SK-N-SH (cell line): Measurements from ENCODE around the gene HSPB1. TPM values are rescaled to one million over a fixed set of nuclear protein-coding genes. Genes with fewer than 3 reads are reported as not detected.

Experiments used
- CTCF ChIA-PET: fragments of 300-600, 350-600 bp; formaldehyde crosslinking; extraction: SDS; loops from one replicate; lab custom pipeline; 2021; lab: Yijun Ruan, JAX
- POLR2A ChIA-PET: fragments of 350-600 bp; sonication (Branson Sonifier 250); formaldehyde crosslinking; extraction: SDS; loops from one replicate; lab custom pipeline; 2020; ENCODE audit warnings: antibody characterized with exemption, inconsistent platforms; lab: Yijun Ruan, JAX
- DNase-seq: peaks from one replicate; pipeline ENCODE4 v3.0.0; 2012
- H2AFZ ChIP-seq: fragments of 200-600 bp; sonication (generic); 2 replicates; pipeline ENCODE4 v1.8.1; 2016; ENCODE audit warnings: antibody characterized with exemption, mild to moderate bottlenecking, low read depth
- H3F3A ChIP-seq: fragments of 200-600 bp; sonication (generic); replicated peaks from 2 replicates; pipeline ENCODE3; 2016; ENCODE audit warnings: antibody characterized with exemption, mild to moderate bottlenecking; ENCODE audit not compliant: insufficient read depth
- H3K27ac ChIP-seq, 2 experiments: fragments of 200-500 bp in 1 of 2; fragments of 200-600 bp in 1 of 2; sonication (Bioruptor generic) in 1 of 2; sonication (generic), shearing (Covaris generic) in 1 of 2; 2 replicates each; pipeline versions ENCODE4 v1.5.1 to v1.6.1; 2014 to 2016; ENCODE audit warnings: low read depth in 2 of 2, inconsistent platforms in 1 of 2, low read length in 1 of 2, mild to moderate bottlenecking in 1 of 2, mixed read lengths in 1 of 2
- H3K27me3 ChIP-seq: fragments of 200-600 bp; sonication (generic), shearing (Covaris generic); 2 replicates; pipeline ENCODE4 v1.6.1; 2016; ENCODE audit warnings: mixed run types; ENCODE audit not compliant: insufficient read depth
- H3K36me3 ChIP-seq, 2 experiments: fragments of 200-500 bp in 1 of 2; fragments of 200-600 bp in 1 of 2; sonication (Bioruptor generic) in 1 of 2; sonication (generic) in 1 of 2; replicated peaks in 1 of 2; 2 replicates each; pipeline versions ENCODE3 to v1.5.1; 2014 to 2016; ENCODE audit warnings: low read length in 1 of 2, mild to moderate bottlenecking in 1 of 2; ENCODE audit not compliant: insufficient read depth in 2 of 2, control insufficient read depth in 1 of 2
- H3K4me1 ChIP-seq, 2 experiments: fragments of 200-500 bp in 1 of 2; fragments of 200-600 bp in 1 of 2; sonication (Bioruptor generic) in 1 of 2; sonication (generic), shearing (Covaris generic) in 1 of 2; 2 replicates each; pipeline versions ENCODE4 v1.5.1 to v1.6.1; 2014 to 2016; ENCODE audit warnings: low read depth in 1 of 2, low read length in 1 of 2, mixed run types in 1 of 2; ENCODE audit not compliant: insufficient read depth in 2 of 2, control insufficient read depth in 1 of 2
- H3K4me2 ChIP-seq: fragments of 200-600 bp; sonication (generic), shearing (Covaris generic); 2 replicates; pipeline ENCODE4 v1.6.1; 2017; ENCODE audit warnings: mixed run types
- H3K4me3 ChIP-seq, 2 experiments: fragments of 200-500 bp in 1 of 2; fragments of 200-600 bp in 1 of 2; sonication (Bioruptor generic) in 1 of 2; sonication (generic), shearing (Covaris generic) in 1 of 2; 2 replicates each; pipeline versions ENCODE4 v1.5.1 to v1.8.1; 2014 to 2016; ENCODE audit warnings: low read depth in 2 of 2, inconsistent platforms in 1 of 2, low read length in 1 of 2, mild to moderate bottlenecking in 1 of 2, mixed read lengths in 1 of 2, moderate library complexity in 1 of 2
- H3K79me2 ChIP-seq: fragments of 200-600 bp; sonication (generic); 2 replicates; pipeline ENCODE4 v1.8.1; 2017; ENCODE audit warnings: mild to moderate bottlenecking; ENCODE audit not compliant: insufficient read depth
- H3K9ac ChIP-seq: fragments of 200-600 bp; sonication (generic); 2 replicates; pipeline ENCODE4 v1.6.1; 2017; ENCODE audit warnings: mixed run types
- H3K9me2 ChIP-seq: fragments of 200-600 bp; sonication (generic); 2 replicates; pipeline ENCODE4 v1.6.1; 2017; ENCODE audit warnings: mixed run types
- H3K9me3 ChIP-seq: fragments of 200-600 bp; sonication (generic); 2 replicates; pipeline ENCODE4 v1.6.1; 2017; ENCODE audit warnings: mixed run types, mild to moderate bottlenecking, moderate library complexity
- H4K20me1 ChIP-seq: fragments of 200-600 bp; sonication (generic); 2 replicates; pipeline ENCODE4 v1.6.1; 2017; ENCODE audit warnings: mild to moderate bottlenecking, mixed run types; ENCODE audit not compliant: insufficient read depth
- ELF1 ChIP-seq: IDR thresholded peaks from 2 replicates; pipeline ENCODE4 v1.4.0; 2012
- EP300 ChIP-seq, 2 experiments: IDR thresholded peaks; 2 replicates each; pipeline versions ENCODE4 v1.4.0 to v1.6.1; 2012; ENCODE audit warnings: borderline replicate concordance in 1 of 2, low read depth in 1 of 2, low read length in 1 of 2
- EZH2phosphoT487 ChIP-seq: fragments of 200-600 bp; sonication (generic); IDR thresholded peaks from 2 replicates; pipeline ENCODE4 v1.6.1; 2017; ENCODE audit warnings: low read depth, mixed run types, mild to moderate bottlenecking, antibody characterized with exemption, moderate library complexity, borderline replicate concordance
- FOSL2 ChIP-seq: IDR thresholded peaks from 2 replicates; pipeline ENCODE4 v1.4.0; 2012; ENCODE audit warnings: low read depth, mild to moderate bottlenecking, moderate library complexity, borderline replicate concordance
- GABPA ChIP-seq: IDR thresholded peaks from 2 replicates; pipeline ENCODE4 v1.4.0; 2012; ENCODE audit warnings: low read depth, mild to moderate bottlenecking
- JUND ChIP-seq: IDR thresholded peaks from 2 replicates; pipeline ENCODE4 v1.4.0; 2012
- MEF2A ChIP-seq: IDR thresholded peaks from 2 replicates; pipeline ENCODE4 v1.4.0; 2012; ENCODE audit warnings: low read depth, borderline replicate concordance
- MXI1 ChIP-seq: IDR thresholded peaks from 2 replicates; pipeline ENCODE4 v1.6.1; 2012; ENCODE audit warnings: mild to moderate bottlenecking, low read depth, low read length, improper control_type of control experiment
- NFIC ChIP-seq: IDR thresholded peaks from 2 replicates; pipeline ENCODE4 v1.4.0; 2012; ENCODE audit warnings: borderline replicate concordance
- RAD21 ChIP-seq: IDR thresholded peaks from 2 replicates; pipeline ENCODE4 v1.6.1; 2012; ENCODE audit warnings: mild to moderate bottlenecking, low read length
- RCOR1 ChIP-seq: fragments of 150-350 bp; IDR thresholded peaks from 2 replicates; pipeline ENCODE4 v1.6.1; 2017; ENCODE audit warnings: antibody characterized with exemption, low read length
- RXRA ChIP-seq: IDR thresholded peaks from 2 replicates; pipeline ENCODE4 v1.4.0; 2012; ENCODE audit warnings: low read depth, mild to moderate bottlenecking, borderline replicate concordance
- SIN3A ChIP-seq: IDR thresholded peaks from 2 replicates; pipeline ENCODE4 v1.6.1; 2012; ENCODE audit warnings: low read depth, mild to moderate bottlenecking, low read length, moderate library complexity, borderline replicate concordance
- SMC3 ChIP-seq: IDR thresholded peaks from 2 replicates; pipeline ENCODE4 v1.6.1; 2012; ENCODE audit warnings: low read depth, low read length, improper control_type of control experiment
- TAF1 ChIP-seq: IDR thresholded peaks from 2 replicates; pipeline ENCODE4 v1.6.1; 2012; ENCODE audit warnings: low read depth, mild to moderate bottlenecking, low read length, moderate library complexity, borderline replicate concordance
- TEAD4 ChIP-seq: IDR thresholded peaks from 2 replicates; pipeline ENCODE4 v1.4.0; 2012; ENCODE audit warnings: mild to moderate bottlenecking, borderline replicate concordance; ENCODE audit not compliant: insufficient read depth
- USF2 ChIP-seq: fragments of 150-350 bp; IDR thresholded peaks from 2 replicates; pipeline ENCODE4 v1.6.1; 2017; ENCODE audit warnings: antibody characterized with exemption, low read length, low read depth, borderline replicate concordance
- WGBS: methylation state at CpG from one replicate; pipeline ENCODE4 v1.1.6; 2017; ENCODE audit warnings: low lambda C conversion rate; 5-methylcytosine and 5-hydroxymethylcytosine counted together
- polyA plus RNA-seq, 3 experiments: library from polyadenylated mRNA; depleted of rRNA; stranded (reverse); fragments of >200 nt; gene quantifications; 2 replicates each; pipeline ENCODE4 v1.2.3, GENCODE V29; 2012
- TF ChIP-seq, protein P1 (sequence below): fragments of 150-350 bp; IDR thresholded peaks from 2 replicates; pipeline ENCODE4 v1.6.1; 2016; ENCODE audit warnings: mild to moderate bottlenecking, low read depth, low read length
- TF ChIP-seq, protein P2 (sequence below): IDR thresholded peaks from 2 replicates; pipeline ENCODE4 v1.4.0; 2012; ENCODE audit warnings: low read depth
- TF ChIP-seq, protein P3 (sequence below): fragments of 200-600 bp; sonication (generic); IDR thresholded peaks from 2 replicates; pipeline ENCODE4 v1.6.1; 2017; ENCODE audit warnings: antibody characterized with exemption, mild to moderate bottlenecking, moderate library complexity

The HSPB1 gene
- polyA plus RNA-seq, 1 of the 3 experiments (the other 2 are of a cell fraction) = 824 TPM

DNA sequence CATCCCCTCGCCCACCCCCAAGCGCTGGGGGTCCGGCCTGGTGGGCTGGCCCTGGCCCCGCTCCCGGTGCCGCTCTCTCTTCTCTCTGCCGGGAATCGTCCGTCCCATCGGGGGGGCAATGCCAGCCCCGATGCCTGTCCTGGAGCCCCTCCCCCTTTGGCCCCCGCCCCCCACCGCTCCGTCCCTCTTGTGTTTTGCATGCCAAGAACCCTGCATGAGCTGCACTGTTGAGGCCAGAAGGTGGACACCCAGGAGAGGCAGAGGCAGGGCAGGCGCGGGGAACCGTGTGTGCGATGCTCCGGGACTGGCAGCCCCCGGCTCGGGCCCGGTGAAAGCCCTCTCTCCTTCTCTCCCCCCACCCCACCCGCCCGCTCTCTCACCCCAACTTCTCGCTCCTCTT, 22.1 kb upstream of the HSPB1 start:
- Histone ChIP-seq H3K4me1 (peaks cover 3 to 8% of the 10 kb centered on the region in 2 experiments; a peak in 2 of 4 replicates), H3K36me3 (no peaks in the 10 kb centered on the region), H3K4me3 (no peak overlapping the region), H3K27me3 (no peaks in the 10 kb centered on the region), H3F3A (peaks cover 5% of the 10 kb centered on the region), H3K9ac (no peak overlapping the region), H3K9me2 (no peaks in the 10 kb centered on the region), H3K4me2 (peak overlapping the region; percentile 83; the same call in 1 of the 2 replicates), H3K27ac (no peak overlapping the region), H2AFZ (no peak overlapping the region), H3K79me2 (no peaks in the 10 kb centered on the region), H4K20me1 (no peaks in the 10 kb centered on the region), H3K9me3 (no peaks in the 10 kb centered on the region)
- TF ChIP-seq TAF1 = no peak
- peak; percentile 18; the same call in 1 of the 2 replicates for TF ChIP-seq RAD21
- ChIA-PET CTCF (interaction anchor here (5.1 to 31.3 kb wide), 2 partner anchors 34 to 102 kb away, joined by 35 to 774 read pairs; no protein-coding TSS in a partner anchor), POLR2A (interaction anchor here (1.0 kb wide), 1 partner anchor 9 kb away, joined by 3 read pairs; no protein-coding TSS in a partner anchor)
- DNase-seq = peak; percentile 91
- 31% methylated on average over 24 of the region's 25 CpGs for WGBS

DNA sequence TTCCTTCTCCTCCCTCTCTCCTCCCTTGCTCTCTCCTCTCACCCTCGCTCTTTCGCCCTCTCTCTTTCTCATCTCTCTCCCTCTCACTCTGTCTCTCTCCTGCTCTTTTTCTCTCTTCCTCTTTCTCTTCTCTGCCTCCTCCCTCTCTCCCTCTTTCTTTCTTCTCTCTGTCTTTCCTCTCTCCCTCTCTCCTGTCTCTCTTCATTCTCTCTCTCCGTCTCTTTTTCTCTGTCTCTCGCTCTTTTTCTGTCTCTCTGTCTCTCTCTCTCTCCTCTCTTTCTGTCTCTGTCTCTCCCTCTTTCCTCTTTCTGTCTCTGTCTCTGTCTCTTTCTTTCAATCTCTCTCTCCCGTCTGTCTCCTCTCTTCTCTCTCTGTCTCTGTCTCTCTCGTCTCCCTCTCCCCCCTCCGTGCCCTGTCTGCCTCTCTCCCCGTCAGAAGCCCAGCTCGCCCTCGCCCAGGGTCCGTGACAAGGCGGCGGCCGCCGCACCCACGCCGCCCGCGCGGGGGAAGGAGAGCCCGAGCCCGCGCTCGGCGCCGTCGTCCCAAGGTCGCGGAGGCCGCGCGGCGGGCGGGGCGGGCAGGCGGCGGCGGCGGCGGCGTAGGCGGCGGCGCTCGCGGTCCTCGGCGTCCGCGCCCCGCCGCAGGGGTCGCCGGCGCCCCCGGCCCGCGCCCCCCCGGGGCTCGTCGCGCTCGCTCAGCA, 21.3 kb upstream of the HSPB1 start:
- ChIA-PET POLR2A (no interaction called here), CTCF (interaction anchor here (2.2 to 31.3 kb wide), 6 partner anchors 11 to 103 kb away, joined by 11 to 774 read pairs (median 24); partner anchors contain the start of gene SRRM3)
- H3K79me2 ChIP-seq = no peaks in the 10 kb centered on the region
- H3K27ac ChIP-seq = no peak overlapping the region
- H3K4me3 ChIP-seq = peak overlapping the region; percentile 41 to 68
- H3K27me3 ChIP-seq = no peaks in the 10 kb centered on the region
- no peaks in the 10 kb centered on the region for H4K20me1 ChIP-seq
- no peaks in the 10 kb centered on the region for H3K9me2 ChIP-seq
- H3K4me2 ChIP-seq = peak overlapping the region; percentile 83
- H3K36me3 ChIP-seq = no peaks in the 10 kb centered on the region
- DNase-seq = peak; percentile 83
- H3F3A ChIP-seq = peaks cover 5% of the 10 kb centered on the region
- no peaks in the 10 kb centered on the region for H3K9me3 ChIP-seq
- TF ChIP-seq, protein P1, sequence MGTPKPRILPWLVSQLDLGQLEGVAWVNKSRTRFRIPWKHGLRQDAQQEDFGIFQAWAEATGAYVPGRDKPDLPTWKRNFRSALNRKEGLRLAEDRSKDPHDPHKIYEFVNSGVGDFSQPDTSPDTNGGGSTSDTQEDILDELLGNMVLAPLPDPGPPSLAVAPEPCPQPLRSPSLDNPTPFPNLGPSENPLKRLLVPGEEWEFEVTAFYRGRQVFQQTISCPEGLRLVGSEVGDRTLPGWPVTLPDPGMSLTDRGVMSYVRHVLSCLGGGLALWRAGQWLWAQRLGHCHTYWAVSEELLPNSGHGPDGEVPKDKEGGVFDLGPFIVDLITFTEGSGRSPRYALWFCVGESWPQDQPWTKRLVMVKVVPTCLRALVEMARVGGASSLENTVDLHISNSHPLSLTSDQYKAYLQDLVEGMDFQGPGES = no peak
- TF ChIP-seq RCOR1 = no peak
- TF ChIP-seq MEF2A = no peak
- TF ChIP-seq FOSL2 = no peak
- TF ChIP-seq EP300 (IDR thresholded peaks at IDR 0.05; ENCODE audit: borderline replicate concordance in 1 of 2, low read depth in 1 of 2, low read length in 1 of 2) = no peak
- TF ChIP-seq, protein P2, sequence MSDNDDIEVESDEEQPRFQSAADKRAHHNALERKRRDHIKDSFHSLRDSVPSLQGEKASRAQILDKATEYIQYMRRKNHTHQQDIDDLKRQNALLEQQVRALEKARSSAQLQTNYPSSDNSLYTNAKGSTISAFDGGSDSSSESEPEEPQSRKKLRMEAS = no peak
- no peak for TF ChIP-seq RXRA
- no peak for TF ChIP-seq SMC3
- TF ChIP-seq, protein P3, sequence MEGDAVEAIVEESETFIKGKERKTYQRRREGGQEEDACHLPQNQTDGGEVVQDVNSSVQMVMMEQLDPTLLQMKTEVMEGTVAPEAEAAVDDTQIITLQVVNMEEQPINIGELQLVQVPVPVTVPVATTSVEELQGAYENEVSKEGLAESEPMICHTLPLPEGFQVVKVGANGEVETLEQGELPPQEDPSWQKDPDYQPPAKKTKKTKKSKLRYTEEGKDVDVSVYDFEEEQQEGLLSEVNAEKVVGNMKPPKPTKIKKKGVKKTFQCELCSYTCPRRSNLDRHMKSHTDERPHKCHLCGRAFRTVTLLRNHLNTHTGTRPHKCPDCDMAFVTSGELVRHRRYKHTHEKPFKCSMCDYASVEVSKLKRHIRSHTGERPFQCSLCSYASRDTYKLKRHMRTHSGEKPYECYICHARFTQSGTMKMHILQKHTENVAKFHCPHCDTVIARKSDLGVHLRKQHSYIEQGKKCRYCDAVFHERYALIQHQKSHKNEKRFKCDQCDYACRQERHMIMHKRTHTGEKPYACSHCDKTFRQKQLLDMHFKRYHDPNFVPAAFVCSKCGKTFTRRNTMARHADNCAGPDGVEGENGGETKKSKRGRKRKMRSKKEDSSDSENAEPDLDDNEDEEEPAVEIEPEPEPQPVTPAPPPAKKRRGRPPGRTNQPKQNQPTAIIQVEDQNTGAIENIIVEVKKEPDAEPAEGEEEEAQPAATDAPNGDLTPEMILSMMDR = no peak
- no peak for TF ChIP-seq SIN3A
- no peak for TF ChIP-seq EZH2phosphoT487
- TF ChIP-seq RAD21 = no peak
- TF ChIP-seq MXI1 = no peak
- no peak for TF ChIP-seq USF2
- no peak for TF ChIP-seq NFIC
- no peak for TF ChIP-seq JUND
- no peak for TF ChIP-seq TEAD4
- no peak for TF ChIP-seq ELF1
- TF ChIP-seq GABPA = no peak
- WGBS = 9% methylated on average over 29 of the region's 63 CpGs
- H3K9ac ChIP-seq = peak overlapping the region; percentile 77
- peaks cover 3 to 8% of the 10 kb centered on the region in 2 experiments; a peak in 2 of 4 replicates for H3K4me1 ChIP-seq
- peak overlapping the region; percentile 100 for H2AFZ ChIP-seq
